Keratinocyte (primary cell): Measurements from ENCODE around the gene SLC8A1. TPM values are rescaled to one million over a fixed set of nuclear protein-coding genes. Genes with fewer than 3 reads are reported as not detected.

Source experiments
- DNase-seq: peaks from one replicate; pipeline ENCODE4 v3.0.0-alpha.2; 2011; ENCODE audit warnings: low read depth, missing footprints, low spot score
- FAIRE-seq: peaks from 2 replicates; lab custom pipeline; 2011; peaks lifted over from hg19 to GRCh38; lab: Jason Lieb, UNC
- H2AFZ ChIP-seq: 2 replicates; pipeline ENCODE4 v1.6.0; 2012; ENCODE audit warnings: low read length, control low read depth, inconsistent platforms; ENCODE audit not compliant: control insufficient read depth
- H3K27ac ChIP-seq: 2 replicates; pipeline ENCODE4 v1.5.1; 2011; ENCODE audit warnings: low read length; ENCODE audit not compliant: control insufficient read depth, insufficient read depth
- H3K27me3 ChIP-seq: 3 replicates; pipeline ENCODE4 v1.6.0; 2011; ENCODE audit warnings: low read length; ENCODE audit not compliant: control insufficient read depth, insufficient read depth; ENCODE audit errors: extremely low read depth
- H3K36me3 ChIP-seq, 2 experiments: 2 replicates in 1 of 2; 3 replicates in 1 of 2; pipeline ENCODE4 v1.5.1; 2011; ENCODE audit warnings: low read length in 2 of 2, mild to moderate bottlenecking in 1 of 2; ENCODE audit not compliant: control insufficient read depth in 2 of 2, insufficient read depth in 2 of 2; ENCODE audit errors: extremely low read depth in 1 of 2
- H3K4me1 ChIP-seq: 3 replicates; pipeline ENCODE4 v1.5.1; 2011; ENCODE audit warnings: low read length; ENCODE audit not compliant: control insufficient read depth, insufficient read depth; ENCODE audit errors: extremely low read depth
- H3K4me2 ChIP-seq: 3 replicates; pipeline ENCODE4 v1.6.0; 2011; ENCODE audit warnings: low read depth, low read length; ENCODE audit not compliant: control insufficient read depth, insufficient read depth; ENCODE audit errors: extremely low read depth
- H3K4me3 ChIP-seq, 3 experiments: fragments of 200-600 bp in 1 of 3; sonication (generic) in 1 of 3; 2 replicates in 2 of 3; 3 replicates in 1 of 3; pipeline ENCODE4 v1.5.1; 2011 to 2016; ENCODE audit warnings: low read length in 3 of 3, mild to moderate bottlenecking in 3 of 3, control low read depth in 2 of 3, inconsistent platforms in 1 of 3, low read depth in 1 of 3, mixed read lengths in 1 of 3, mixed run types in 1 of 3, moderate library complexity in 1 of 3; ENCODE audit not compliant: control insufficient read depth in 2 of 3, insufficient read depth in 2 of 3; ENCODE audit errors: extremely low read depth in 1 of 3
- H3K79me2 ChIP-seq: 2 replicates; pipeline ENCODE4 v1.6.0; 2012; ENCODE audit warnings: low read length; ENCODE audit not compliant: control insufficient read depth, insufficient read depth
- H3K9ac ChIP-seq: 3 replicates; pipeline ENCODE4 v1.6.0; 2011; ENCODE audit warnings: low read length; ENCODE audit not compliant: control insufficient read depth, insufficient read depth; ENCODE audit errors: extremely low read depth
- H3K9me1 ChIP-seq: 3 replicates; pipeline ENCODE4 v1.6.0; 2011; ENCODE audit warnings: low read length; ENCODE audit not compliant: control insufficient read depth, insufficient read depth; ENCODE audit errors: extremely low read depth
- H3K9me3 ChIP-seq: 2 replicates; pipeline ENCODE4 v1.5.1; 2012; ENCODE audit warnings: low read depth, low read length; ENCODE audit not compliant: control insufficient read depth
- H4K20me1 ChIP-seq: 3 replicates; pipeline ENCODE4 v1.6.0; 2011; ENCODE audit warnings: low read length; ENCODE audit not compliant: control insufficient read depth, insufficient read depth; ENCODE audit errors: extremely low read depth
- CTCF ChIP-seq, 3 experiments: IDR thresholded peaks in 1 of 3; conservative IDR thresholded peaks in 1 of 3; optimal IDR thresholded peaks in 1 of 3; 2 replicates in 2 of 3; 3 replicates in 1 of 3; pipeline versions ENCODE3 to v1.5.1; 2011; ENCODE audit warnings: low read length in 3 of 3, mild to moderate bottlenecking in 3 of 3, moderate library complexity in 2 of 3, control low read depth in 1 of 3, inconsistent platforms in 1 of 3; ENCODE audit not compliant: insufficient read depth in 2 of 3; ENCODE audit errors: extremely low read depth in 1 of 3
- EZH2 ChIP-seq: IDR thresholded peaks from one replicate; pipeline ENCODE4 v1.6.1; 2012; ENCODE audit warnings: inconsistent platforms, mild to moderate bottlenecking, low read length, moderate library complexity
- dilution Hi-C: fragments of 300-500 bp; cut with MboI; formaldehyde crosslinking; loops from one replicate; pipeline ENCODE4 v1.7.0; 2020; ENCODE audit warnings: low sequenced_read_pairs; ENCODE audit not compliant: extremely low pct_ligation_motif_present
- polyA plus RNA-seq, 5 experiments: library from polyadenylated mRNA; depleted of rRNA in 3 of 5; stranded (reverse) in 3 of 5; stranded (forward) in 1 of 5; unstranded in 1 of 5; fragments of >200 nt; gene quantifications; 1 replicate in 1 of 5; 2 replicates in 3 of 5; 3 replicates in 1 of 5; pipeline versions ENCODE4 v1.2.1 to v1.2.3, GENCODE V29; 2011 to 2012; ENCODE audit warnings: missing spikeins in 2 of 5, low read depth in 1 of 5, low replicate concordance in 1 of 5

Gene SLC8A1
- polyA plus RNA-seq, 1 donor (not counting 4 experiments of a cell fraction or from before 2014, with no cell fraction given), result 2.7 TPM

GRCh38 chr2:40304340-40304739 lies 147.6 kb downstream of the SLC8A1 start:
- Histone ChIP-seq H3K9me3 (no peaks in the 10 kb centered on the region), H2AFZ (no peak overlapping the region), H3K4me3 (no peak overlapping the region), H3K79me2 (no peaks in the 10 kb centered on the region), H3K4me1 (peaks cover 6% of the 10 kb centered on the region), H3K27ac (no peak overlapping the region), H3K27me3 (no peaks in the 10 kb centered on the region), H3K4me2 (no peak overlapping the region), H3K9me1 (no peaks in the 10 kb centered on the region), H3K36me3 (no peaks in the 10 kb centered on the region), H4K20me1 (no peaks in the 10 kb centered on the region), H3K9ac (no peak overlapping the region)
- DNase-seq, result no peak
- dilution Hi-C loops, result no loop called here
- no peak for TF ChIP-seq EZH2
- no peak for TF ChIP-seq CTCF (optimal IDR thresholded peaks at IDR 0.05 in 1 of 3, IDR thresholded peaks at IDR 0.05 in 1 of 3, conservative IDR thresholded peaks at IDR 0.05 in 1 of 3; ENCODE audit: extremely low read depth in 1 of 3, insufficient read depth in 2 of 3, low read length in 3 of 3)
- FAIRE-seq, result no peak

DNA sequence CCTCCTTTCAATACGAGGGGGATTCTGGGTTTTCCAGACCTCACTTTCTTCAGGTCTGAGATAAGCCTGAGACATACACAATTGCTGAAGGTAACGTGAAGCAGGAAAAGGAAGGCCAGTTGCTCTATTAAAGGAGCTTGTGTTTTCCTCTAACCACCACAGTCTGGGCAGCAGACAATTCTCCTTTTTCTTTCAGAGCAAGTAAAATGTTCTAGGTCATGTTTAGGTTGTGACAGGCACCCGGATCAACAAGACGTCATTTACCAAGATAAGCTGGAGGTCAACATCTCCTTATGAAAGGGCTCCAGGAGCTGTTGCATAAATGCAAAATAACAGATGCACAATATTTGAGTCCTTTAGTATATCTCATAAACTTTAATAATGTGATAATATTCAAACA lies 148.1 kb downstream of the SLC8A1 start:
- no peak for FAIRE-seq
- DNase-seq, result no peak
- Histone ChIP-seq H3K27ac (no peak overlapping the region), H3K79me2 (no peaks in the 10 kb centered on the region), H3K4me3 (no peak overlapping the region), H2AFZ (no peak overlapping the region), H4K20me1 (no peaks in the 10 kb centered on the region), H3K4me1 (peaks cover 6% of the 10 kb centered on the region), H3K4me2 (no peak overlapping the region), H3K9me1 (no peaks in the 10 kb centered on the region), H3K9me3 (no peaks in the 10 kb centered on the region), H3K36me3 (no peaks in the 10 kb centered on the region), H3K27me3 (no peaks in the 10 kb centered on the region), H3K9ac (no peak overlapping the region)
- TF ChIP-seq CTCF (optimal IDR thresholded peaks at IDR 0.05 in 1 of 3, IDR thresholded peaks at IDR 0.05 in 1 of 3, conservative IDR thresholded peaks at IDR 0.05 in 1 of 3; ENCODE audit: extremely low read depth in 1 of 3, insufficient read depth in 2 of 3, low read length in 3 of 3) (no peak), EZH2 (no peak)
- dilution Hi-C loops, result no loop called here
